Thoracic aorta (tissue), 2 donors: ENCODE data around the gene ZBTB7A. TPM values are rescaled to one million over a fixed set of nuclear protein-coding genes. Genes with fewer than 3 reads are reported as not detected.

Source experiments
- ATAC-seq: fragments of 150-250 bp; one replicate; pipeline ENCODE4 v1.8.0; 2017; ENCODE audit warnings: low read depth; ENCODE audit not compliant: insufficient number of reproducible peaks, low FRiP score
- DNase-seq: peaks from one replicate; pipeline ENCODE4 v3.0.0-alpha.2; 2020; ENCODE audit warnings: low spot score
- H3K27ac ChIP-seq, 2 donors: fragments of 200-600 bp; sonication (generic); 1 replicate in 1 of 2; 2 replicates in 1 of 2; pipeline ENCODE4 v1.5.1; 2016; ENCODE audit warnings: mild to moderate bottlenecking in 2 of 2, moderate library complexity in 2 of 2
- H3K27me3 ChIP-seq: fragments of 200-600 bp; sonication (generic); replicated peaks from 2 replicates; pipeline ENCODE4 v1.6.0; 2016; ENCODE audit warnings: mild to moderate bottlenecking; ENCODE audit not compliant: insufficient read depth
- H3K36me3 ChIP-seq: fragments of 200-600 bp; sonication (generic); one replicate; pipeline ENCODE4 v1.5.1; 2016
- H3K4me1 ChIP-seq, 2 donors: fragments of 200-600 bp; sonication (generic); 1 replicate in 1 of 2; 2 replicates in 1 of 2; pipeline versions ENCODE4 v1.5.1 to v1.6.0; 2016; ENCODE audit warnings: low read depth in 2 of 2, mild to moderate bottlenecking in 1 of 2; ENCODE audit not compliant: control insufficient read depth in 1 of 2
- H3K4me3 ChIP-seq: fragments of 200-600 bp; sonication (generic); 2 replicates; pipeline ENCODE4 v1.5.1; 2016; ENCODE audit warnings: mild to moderate bottlenecking
- H3K9me3 ChIP-seq: fragments of 200-600 bp; sonication (generic); 2 replicates; pipeline ENCODE4 v1.5.1; 2016
- total RNA-seq, 2 donors: library from RNA; depleted of rRNA; stranded (reverse); fragments of >200 nt; gene quantifications; one replicate each; pipeline versions ENCODE4 v1.1.0 to v1.2.3, GENCODE V29; 2016
- TF ChIP-seq, protein P1 (sequence below): fragments of 200-600 bp; sonication (generic); IDR thresholded peaks from one replicate; pipeline ENCODE4 v1.5.1; 2019; ENCODE audit warnings: antibody characterized with exemption

Gene ZBTB7A
- total RNA-seq, 2 donors from 2014 or later, result 85.1 to 91.9 TPM

DNA sequence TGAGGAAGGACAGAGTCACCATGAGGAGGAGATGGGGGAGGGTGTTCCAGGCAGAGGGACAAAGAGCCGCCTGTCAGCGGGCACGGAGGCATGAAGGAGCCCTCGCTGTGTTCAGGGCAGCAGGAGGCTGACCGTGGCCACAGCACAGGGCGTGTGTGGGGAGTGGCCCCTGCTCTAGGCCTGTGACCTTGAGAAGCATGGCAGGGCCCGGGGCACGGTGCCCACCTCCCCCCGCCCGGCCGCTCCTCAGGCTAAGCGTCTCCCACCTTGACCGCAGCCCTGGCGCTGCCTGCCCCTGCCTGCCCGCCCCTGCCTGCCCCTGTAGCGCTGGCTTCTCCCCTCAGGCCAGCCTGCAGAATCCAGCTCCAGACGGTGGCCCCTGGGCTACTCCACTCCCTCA lies 45.7 kb upstream of the ZBTB7A start:
- H3K36me3 ChIP-seq, result peaks cover 40% of the 10 kb centered on the region
- H3K4me1 ChIP-seq, result no peaks in the 10 kb centered on the region
- ATAC-seq, result no peak
- TF ChIP-seq, protein P1, sequence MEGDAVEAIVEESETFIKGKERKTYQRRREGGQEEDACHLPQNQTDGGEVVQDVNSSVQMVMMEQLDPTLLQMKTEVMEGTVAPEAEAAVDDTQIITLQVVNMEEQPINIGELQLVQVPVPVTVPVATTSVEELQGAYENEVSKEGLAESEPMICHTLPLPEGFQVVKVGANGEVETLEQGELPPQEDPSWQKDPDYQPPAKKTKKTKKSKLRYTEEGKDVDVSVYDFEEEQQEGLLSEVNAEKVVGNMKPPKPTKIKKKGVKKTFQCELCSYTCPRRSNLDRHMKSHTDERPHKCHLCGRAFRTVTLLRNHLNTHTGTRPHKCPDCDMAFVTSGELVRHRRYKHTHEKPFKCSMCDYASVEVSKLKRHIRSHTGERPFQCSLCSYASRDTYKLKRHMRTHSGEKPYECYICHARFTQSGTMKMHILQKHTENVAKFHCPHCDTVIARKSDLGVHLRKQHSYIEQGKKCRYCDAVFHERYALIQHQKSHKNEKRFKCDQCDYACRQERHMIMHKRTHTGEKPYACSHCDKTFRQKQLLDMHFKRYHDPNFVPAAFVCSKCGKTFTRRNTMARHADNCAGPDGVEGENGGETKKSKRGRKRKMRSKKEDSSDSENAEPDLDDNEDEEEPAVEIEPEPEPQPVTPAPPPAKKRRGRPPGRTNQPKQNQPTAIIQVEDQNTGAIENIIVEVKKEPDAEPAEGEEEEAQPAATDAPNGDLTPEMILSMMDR, result no peak
- no peak overlapping the region for H3K4me3 ChIP-seq
- DNase-seq, result no peak
- H3K9me3 ChIP-seq, result no peaks in the 10 kb centered on the region
- no peaks in the 10 kb centered on the region for H3K27me3 ChIP-seq
- no peak overlapping the region for H3K27ac ChIP-seq

- Histone ChIP-seq H3K9me3 (no peaks in the 10 kb centered on the region), H3K36me3 (peaks cover 34% of the 10 kb centered on the region), H3K27ac (no peak overlapping the region), H3K4me1 (no peaks in the 10 kb centered on the region), H3K4me3 (no peak overlapping the region), H3K27me3 (no peaks in the 10 kb centered on the region)
- DNase-seq (no peak), ATAC-seq (no peak)
- TF ChIP-seq, protein P1, result no peak
These were observed 42.9 kb upstream of the ZBTB7A start for GRCh38 chr19:4109626-4109945.

DNA sequence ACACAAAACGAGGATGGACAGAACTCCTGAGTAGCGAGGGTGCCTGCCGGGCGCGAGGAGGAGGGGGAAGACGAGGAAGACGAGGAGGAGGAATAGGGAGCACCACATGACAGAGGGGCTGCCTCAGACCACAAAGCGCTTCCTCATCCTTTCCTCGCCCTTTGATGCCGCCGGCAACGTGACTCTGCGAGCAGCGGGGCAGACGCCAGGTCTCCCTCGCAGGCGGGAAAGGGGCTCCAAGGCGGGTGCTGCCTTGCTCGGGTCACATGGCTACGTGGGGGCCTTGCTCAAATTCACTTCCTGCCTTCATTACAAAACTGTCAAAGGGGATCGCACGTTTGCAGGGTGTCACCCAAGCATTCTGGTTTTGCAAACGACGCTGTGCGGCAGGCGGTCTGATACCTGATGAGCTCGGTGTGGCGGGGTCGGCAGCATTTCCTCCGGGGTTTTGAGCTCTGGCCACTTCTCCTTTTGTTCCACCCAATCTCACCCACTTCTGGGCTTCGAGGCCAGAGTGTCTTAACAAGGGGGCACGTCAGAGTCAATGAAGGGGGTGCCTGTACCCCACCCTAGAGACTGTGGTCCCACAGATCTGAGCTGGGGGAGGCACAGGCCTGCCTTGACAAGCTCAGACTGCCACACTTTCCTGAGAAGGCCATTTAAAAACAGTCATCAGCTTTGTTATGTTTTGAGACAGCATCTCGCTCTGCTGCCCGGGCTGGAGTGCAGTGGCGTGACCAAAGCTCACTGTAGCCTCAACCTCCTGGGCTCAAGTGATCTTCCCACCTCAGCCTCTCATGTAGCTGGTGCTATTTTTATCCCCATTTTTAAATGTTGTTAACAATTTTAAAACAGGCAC lies 42.3 kb upstream of the ZBTB7A start:
- Histone ChIP-seq H3K9me3 (no peaks in the 10 kb centered on the region), H3K4me3 (no peak overlapping the region), H3K36me3 (peaks cover 35% of the 10 kb centered on the region), H3K4me1 (no peaks in the 10 kb centered on the region), H3K27me3 (no peaks in the 10 kb centered on the region), H3K27ac (no peak overlapping the region)
- TF ChIP-seq, protein P1, result no peak
- no peak for ATAC-seq
- DNase-seq, result no peak

DNA sequence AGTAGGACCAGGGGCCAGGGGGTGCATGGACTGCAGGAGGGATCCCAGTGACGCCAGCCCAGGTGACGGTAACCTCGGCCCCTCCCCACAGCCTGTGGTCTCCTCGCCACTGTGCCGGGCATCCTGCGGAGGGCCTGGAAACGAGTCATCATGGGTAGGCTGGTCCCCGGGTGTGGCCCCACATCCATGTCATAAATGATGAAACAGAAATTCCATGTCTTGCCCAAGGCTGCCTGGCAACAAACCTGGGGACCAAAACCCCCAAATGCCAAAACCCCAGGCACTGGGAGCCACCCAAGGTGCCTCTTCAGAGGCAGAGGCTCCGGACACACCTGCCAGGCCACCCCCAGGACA lies 36.4 kb upstream of the ZBTB7A start:
- Histone ChIP-seq H3K4me3 (no peak overlapping the region), H3K4me1 (peaks cover 0 to 1% of the 10 kb centered on the region in 2 donors), H3K36me3 (peaks cover 38% of the 10 kb centered on the region), H3K27me3 (no peaks in the 10 kb centered on the region), H3K27ac (no peak overlapping the region), H3K9me3 (no peaks in the 10 kb centered on the region)
- no peak for ATAC-seq
- no peak for DNase-seq
- TF ChIP-seq, protein P1, result no peak

GRCh38 chr19:4102339-4103079 lies 35.8 kb upstream of the ZBTB7A start:
- H3K36me3 ChIP-seq, result peaks cover 38% of the 10 kb centered on the region
- TF ChIP-seq, protein P1, result no peak
- ATAC-seq, result no peak
- DNase-seq, result no peak
- H3K27ac ChIP-seq, result no peak overlapping the region
- peaks cover under 1 to 7% of the 10 kb centered on the region in 2 donors for H3K4me1 ChIP-seq
- H3K4me3 ChIP-seq, result no peak overlapping the region
- no peaks in the 10 kb centered on the region for H3K9me3 ChIP-seq
- H3K27me3 ChIP-seq, result no peaks in the 10 kb centered on the region
